Right renal cortex interstitium (tissue), 3 donors: ENCODE data around the gene HNRNPU. TPM values are rescaled to one million over a fixed set of nuclear protein-coding genes. Genes with fewer than 3 reads are reported as not detected.

Source experiments
- DNase-seq, 3 donors: peaks; one replicate each; pipeline ENCODE4 v3.0.0-alpha.2; 2013; ENCODE audit warnings: low read depth in 3 of 3, low spot score in 2 of 3
- polyA plus RNA-seq, 3 donors: library from polyadenylated mRNA; unstranded; fragments of 120-200 nt; gene quantifications; one replicate each; pipeline ENCODE4 v1.2.1, GENCODE V29; 2013; ENCODE audit not compliant: insufficient read length in 3 of 3

Gene HNRNPU
- polyA plus RNA-seq, 3 donors, result 661 to 708 (median 667) TPM

GRCh38 chr1:244863491-244864252 lies 671 bp downstream of the HNRNPU start:
- DNase-seq, result no peak

DNA sequence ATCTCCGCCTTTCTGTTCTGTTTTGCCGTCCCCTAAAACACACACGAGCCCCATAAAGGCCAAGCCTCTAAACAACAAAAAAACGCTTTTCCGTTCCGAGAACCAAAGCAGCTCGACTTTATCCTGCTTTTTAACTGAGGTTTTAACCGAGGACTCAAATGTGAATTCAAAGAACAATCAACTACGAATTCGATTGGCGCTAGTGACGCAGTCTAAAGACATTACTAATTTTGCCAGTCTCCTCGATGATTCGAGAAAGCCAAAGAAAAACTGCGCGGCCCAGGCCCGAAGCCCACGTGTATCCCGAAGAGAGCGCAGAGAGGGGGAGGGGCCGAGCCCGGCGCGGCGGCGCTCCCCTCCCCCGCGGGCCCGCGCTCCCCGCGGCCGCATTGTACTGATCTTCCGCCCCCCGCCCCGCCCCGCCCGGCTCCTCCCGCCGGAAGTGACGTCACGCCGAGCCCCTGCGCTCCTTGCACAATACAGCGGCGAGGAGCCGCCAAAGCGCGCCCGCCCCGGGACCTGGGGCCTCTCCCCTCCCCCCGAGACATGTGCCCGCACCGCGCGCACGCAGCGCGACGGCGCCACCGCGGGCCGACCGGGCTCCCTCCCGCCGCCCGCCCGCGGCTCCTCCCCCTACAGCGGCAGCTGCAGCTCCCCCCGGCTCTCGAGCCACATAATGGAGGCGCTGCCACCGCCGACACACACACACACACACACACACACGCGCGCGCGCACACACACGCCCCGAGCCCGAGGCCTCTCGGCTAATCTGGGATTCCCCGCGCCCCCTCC lies 1.4 kb downstream of the HNRNPU start:
- peak; percentile 60 to 88 (median 83) for DNase-seq

DNA sequence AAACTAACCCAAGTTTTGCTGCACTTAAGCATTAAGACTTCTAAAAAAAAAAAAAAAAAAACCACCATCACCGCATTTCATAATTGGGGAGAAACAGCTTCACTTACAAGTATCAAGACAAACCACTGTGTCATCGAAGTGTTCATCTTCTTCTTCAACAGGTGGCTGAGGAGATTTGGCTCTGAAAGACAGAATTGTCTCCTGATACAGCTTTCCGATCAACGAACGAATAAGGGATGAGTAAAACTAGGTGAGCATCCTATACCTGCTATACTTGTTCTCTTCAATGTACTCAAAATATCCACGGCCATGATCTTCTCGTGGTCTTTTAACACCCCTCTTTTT lies 2.0 kb downstream of the HNRNPU start:
- DNase-seq, result no peak

DNA sequence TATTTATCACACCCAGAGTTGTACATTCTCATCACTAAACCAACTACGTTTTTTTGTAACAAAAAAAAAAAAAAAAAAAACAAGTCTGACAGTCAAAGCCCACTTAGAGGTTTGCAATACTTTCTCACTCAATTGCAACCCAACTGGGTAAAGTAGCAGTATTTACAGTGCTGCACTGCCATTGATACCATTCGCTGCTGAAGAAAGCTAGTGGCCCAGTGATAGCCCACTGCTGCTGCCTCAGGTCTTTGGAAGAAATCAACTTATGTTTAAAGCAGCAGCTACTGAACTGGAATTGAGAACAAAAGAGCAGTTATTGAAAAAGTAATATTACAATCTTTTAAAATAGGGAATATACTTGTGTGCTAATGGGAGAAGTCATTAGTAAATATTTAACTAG lies 2.7 kb downstream of the HNRNPU start:
- no peak for DNase-seq

DNA sequence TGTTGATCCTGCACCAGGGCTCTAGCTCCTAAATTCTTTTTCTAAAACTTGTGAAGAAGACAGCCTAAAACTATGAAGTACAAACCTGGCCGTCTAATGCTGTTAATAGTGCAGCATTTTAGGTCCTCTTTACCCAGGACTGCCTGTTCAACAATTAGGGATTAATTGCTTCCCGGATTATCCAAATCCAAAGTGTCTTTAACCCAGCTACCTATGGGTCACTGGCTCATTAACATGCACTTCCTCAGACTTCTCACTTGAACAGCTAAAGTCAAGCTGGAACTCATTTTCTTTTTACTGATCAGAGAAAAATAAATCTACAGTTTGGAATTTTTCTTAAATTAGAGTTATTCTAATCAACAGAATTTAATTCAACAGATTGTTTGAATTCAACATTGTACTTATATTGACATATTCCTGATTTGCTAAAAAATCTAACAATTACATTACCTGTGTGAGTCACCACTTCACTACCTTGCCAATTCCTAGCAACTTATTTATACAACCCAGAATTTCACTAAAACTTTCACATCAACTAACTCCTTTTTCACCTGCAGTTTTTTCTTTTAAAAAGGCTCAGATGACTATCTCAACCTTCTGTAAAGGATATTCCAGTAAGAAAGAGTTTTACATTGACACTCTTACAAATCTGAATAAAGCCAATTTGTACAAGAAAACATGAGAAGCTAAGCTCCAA lies 3.3 kb downstream of the HNRNPU start:
- DNase-seq, result no peak

DNA sequence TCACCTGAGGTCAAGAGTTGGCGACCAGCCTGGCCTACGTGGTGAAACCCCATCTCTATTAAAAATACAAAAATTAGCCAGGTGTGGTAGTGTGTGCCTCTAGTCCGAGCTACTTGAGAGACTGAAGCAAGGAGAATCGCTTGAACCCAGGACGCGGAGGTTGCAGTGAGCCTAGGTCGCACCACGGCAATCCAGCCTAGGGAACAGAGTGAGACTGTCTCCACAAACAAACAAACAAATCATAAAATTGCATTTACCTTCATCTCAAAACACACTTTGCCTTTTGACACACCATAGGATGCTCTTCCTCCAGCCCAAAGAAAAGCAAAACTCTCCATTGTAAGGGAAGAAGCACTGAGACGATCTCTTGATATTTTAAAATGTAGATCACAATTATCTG lies 4.3 kb downstream of the HNRNPU start:
- no peak for DNase-seq

DNA sequence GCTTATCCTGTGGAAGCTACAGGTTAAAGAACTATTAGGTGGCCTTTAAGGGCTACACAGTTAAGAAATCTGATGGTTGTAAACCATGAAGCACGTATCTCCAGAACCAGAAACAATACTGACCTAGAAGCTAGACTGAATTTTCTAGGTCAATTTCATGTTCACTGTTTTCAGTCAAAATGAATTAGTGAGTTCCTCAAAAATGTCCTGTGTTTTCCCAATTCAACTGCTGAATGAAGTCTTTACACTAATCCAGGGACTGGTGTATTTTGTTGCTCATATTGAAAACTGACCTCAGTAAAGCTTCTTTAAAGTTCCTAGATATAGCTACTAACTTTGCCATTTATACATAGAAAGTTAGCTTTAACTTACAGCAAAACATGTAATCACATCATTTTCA lies 6.0 kb downstream of the HNRNPU start:
- no peak for DNase-seq

- no peak for DNase-seq
Observed at GRCh38 chr1:244857761-244858160, 6.6 kb downstream of the HNRNPU start.

DNA sequence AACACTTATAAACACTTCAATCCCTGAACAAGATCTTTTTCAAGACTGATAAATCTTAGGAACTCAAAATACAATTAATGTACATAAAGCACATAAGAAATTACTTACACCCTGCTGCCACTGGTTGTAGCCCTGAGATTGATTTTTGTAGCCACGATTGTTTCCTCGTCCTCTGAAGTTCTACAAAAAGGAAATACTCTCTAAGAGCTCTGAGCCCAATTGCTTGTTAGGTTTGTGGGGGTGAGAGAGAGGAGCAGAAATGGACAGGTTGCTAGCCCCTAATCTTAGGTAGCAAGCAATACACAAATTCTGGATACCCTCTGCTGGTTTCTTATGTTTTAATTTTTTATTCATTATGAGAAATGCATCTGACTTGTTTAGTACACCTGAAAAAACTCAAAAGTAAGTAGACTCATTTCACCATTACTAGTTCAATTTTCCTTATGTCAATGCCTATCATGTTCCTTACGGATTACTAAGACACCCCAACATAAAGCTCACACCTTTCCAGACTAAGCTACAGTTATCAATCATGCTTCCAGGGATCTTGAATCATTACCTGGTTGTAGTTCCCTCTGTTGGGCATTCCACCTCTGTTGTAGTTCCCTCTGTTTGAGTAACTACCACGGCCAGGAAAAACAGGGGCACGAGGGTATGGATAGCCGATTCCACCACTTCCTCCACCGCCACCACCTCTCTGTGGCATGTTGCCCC lies 9.3 kb downstream of the HNRNPU start:
- DNase-seq, result no peak

DNA sequence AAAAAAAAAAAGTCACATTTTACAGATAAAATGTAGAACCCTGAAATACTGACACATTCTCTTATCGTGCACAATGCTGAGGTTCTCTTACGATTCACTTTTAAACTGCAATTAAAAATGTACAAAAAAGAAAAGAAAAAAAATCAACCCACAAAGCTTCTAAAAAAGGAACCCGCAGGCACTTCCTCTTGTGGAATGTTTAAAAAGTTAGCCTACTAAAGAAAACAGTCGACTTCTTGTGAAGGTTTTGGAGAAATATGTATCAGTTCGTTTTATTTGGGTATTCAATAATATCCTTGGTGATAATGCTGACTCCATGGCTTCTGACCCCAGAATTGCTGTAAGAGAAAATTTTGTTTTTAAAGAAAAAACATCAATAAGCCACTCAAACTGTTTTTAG lies 10.2 kb downstream of the HNRNPU start:
- DNase-seq, result no peak

GRCh38 chr1:244852694-244853093 lies 11.6 kb downstream of the HNRNPU start:
- DNase-seq, result no peak

- no peak for DNase-seq
Observed at GRCh38 chr1:244851546-244852231, 12.7 kb downstream of the HNRNPU start.

DNA sequence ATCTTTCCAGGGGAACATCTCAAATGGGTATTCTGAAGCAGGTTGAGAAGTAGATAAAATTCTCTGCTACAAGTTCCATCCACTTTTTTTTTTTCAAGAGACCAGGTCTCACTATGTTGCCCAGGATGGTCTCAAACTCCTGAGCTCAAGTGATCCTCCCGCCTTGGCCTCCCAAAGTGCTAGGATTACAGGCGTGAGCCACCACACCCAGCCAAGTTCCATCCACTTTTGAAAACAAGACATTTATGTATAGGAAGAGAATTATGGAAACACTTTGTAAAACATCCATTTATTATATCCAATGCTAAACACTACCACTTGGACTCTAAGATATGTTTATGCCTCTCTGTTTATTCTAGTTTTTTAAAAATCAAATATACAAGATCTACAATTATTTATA lies 13.4 kb downstream of the HNRNPU start:
- DNase-seq, result no peak

DNA sequence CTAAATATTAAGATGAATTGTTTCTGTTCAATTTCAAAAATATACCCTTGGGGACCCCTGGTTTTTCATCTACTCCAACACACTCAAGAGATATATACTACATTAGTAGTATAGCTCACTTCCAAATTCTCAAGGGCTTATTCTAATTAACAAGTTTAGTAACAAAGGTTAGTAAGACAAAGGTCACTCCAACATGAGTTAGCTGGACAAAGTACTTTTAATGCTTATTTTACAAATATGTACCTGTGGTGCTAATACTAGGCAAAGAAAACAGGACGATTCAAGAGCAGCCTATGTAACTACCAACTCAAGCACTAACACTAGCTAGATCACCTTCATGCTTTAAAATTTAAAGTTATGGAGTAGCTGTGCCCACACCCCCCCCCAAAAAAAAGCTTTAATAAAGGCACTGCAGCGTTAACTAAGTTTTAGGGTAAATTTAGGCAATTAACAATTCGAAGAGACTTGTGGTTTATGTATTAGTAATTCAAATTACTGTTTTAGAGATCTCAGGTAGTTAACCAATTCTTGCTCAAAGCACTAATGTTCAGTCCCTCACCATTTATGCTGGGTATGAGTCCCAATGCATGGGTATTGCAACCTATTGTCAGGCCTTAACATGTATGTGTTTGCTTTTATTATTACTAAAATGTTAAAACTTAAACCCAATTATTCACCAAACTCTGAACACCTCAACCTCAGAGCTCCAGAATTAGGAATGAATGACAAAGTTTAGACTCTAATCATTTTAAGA lies 14.1 kb downstream of the HNRNPU start:
- DNase-seq, result no peak

DNA sequence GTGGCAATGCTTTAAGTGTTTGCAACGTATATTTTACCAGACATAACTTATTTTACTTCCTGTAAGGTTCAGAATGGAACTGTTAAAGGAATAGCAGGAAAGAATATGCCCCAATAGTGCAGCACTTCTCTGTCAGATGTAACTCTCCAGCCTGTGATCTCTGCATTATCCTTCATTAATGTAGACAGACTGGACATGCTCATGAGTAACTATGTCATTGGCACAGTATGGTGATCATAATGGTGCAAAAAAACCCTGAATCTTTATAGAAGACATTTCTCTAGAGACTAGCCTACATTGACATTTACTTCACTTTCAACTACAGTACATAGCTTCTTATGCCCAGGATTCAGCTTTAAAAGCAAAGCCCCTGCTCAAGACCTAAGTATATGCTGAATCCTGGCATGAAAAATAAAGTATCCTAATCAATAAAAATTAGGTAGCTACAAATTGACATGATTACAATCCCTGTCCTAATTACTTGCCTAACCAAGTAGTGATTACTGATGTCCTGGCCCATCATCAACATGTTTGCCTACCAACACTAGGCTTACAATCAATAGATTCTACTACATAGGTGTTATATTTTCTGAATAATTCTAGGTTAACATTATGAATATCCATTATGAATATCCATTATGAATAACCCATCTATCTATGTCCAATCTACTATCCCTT lies 15.0 kb downstream of the HNRNPU start:
- DNase-seq, result no peak

DNA sequence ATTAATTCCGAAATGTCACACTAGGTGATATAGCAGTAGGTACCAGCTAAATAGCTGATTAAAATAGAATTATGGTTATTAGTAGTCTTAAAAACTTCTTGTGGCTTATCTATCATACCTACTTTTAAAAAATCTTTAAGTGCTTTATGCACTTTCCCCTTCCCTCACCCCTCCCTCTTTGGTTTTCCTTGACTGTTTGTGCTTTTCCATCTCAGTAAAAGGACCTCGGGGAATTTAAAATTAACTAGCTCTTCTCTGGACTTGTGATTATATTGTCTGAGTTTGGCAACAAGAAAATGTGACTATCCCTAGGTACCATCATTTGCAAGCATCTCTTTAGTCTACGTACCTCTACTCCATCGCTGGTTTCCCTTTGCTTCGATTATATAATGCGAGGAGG lies 17.7 kb downstream of the HNRNPU start:
- DNase-seq, result no peak

- no peak for DNase-seq
Observed at GRCh38 chr1:244844155-244845121, 19.9 kb downstream of the HNRNPU start.
